ENCODE measurements around the gene AGPAT1.

- no peak for TF ChIP-seq POLR2AphosphoS5 (IDR thresholded peaks at IDR 0.05; ENCODE audit: low read depth, low read length)
- no peak; the same call in 1 of the 2 replicates for TF ChIP-seq POLR2A (IDR thresholded peaks at IDR 0.05; ENCODE audit: low read depth, low read length)
- no peak for TF ChIP-seq TAF1 (IDR thresholded peaks at IDR 0.05; ENCODE audit: low read depth, low read length)
Observed at GRCh38 chr6:32175711-32176475, at the start of gene AGPAT1.

Measured in GM12891 (cell line).